Stomach (tissue), 9 donors: ENCODE measurements around the gene PLEKHG5. TPM values are rescaled to one million over a fixed set of nuclear protein-coding genes. Genes with fewer than 3 reads are reported as not detected.

ENCODE experiments used
- DNase-seq, 2 donors: peaks; one replicate each; pipeline versions ENCODE4 v3.0.0 to v3.0.0-alpha.2; 2013 to 2019
- H3K27ac ChIP-seq, 5 donors: fragments of 200-600 bp in 4 of 5; sonication (generic) in 4 of 5; one replicate each; pipeline ENCODE4 v1.5.1; 2013 to 2019; ENCODE audit warnings: mild to moderate bottlenecking in 1 of 5, moderate library complexity in 1 of 5
- H3K27me3 ChIP-seq, 3 donors: fragments of 200-600 bp; sonication (generic); one replicate each; pipeline ENCODE4 v1.5.1; 2017 to 2019; ENCODE audit warnings: mixed run types in 1 of 3
- H3K36me3 ChIP-seq, 4 donors: fragments of 200-600 bp; sonication (generic); 1 replicate in 3 of 4; 2 replicates in 1 of 4; pipeline ENCODE4 v1.5.1; 2016 to 2019
- H3K4me1 ChIP-seq, 4 donors: fragments of 200-600 bp; sonication (generic); one replicate each; pipeline ENCODE4 v1.5.1; 2016 to 2019
- H3K4me3 ChIP-seq, 4 donors: fragments of 200-600 bp; sonication (generic) in 3 of 4; one replicate each; pipeline ENCODE4 v1.5.1; 2016 to 2019; ENCODE audit warnings: mild to moderate bottlenecking in 1 of 4
- H3K9me3 ChIP-seq, 4 donors: fragments of 200-600 bp; sonication (generic); one replicate each; pipeline ENCODE4 v1.5.1; 2016 to 2019
- EP300 ChIP-seq: sonication (generic); formaldehyde crosslinking; IDR thresholded peaks from one replicate; pipeline ENCODE4 v1.6.1; 2017; ENCODE audit warnings: antibody characterized with exemption
- POLR2A ChIP-seq, 4 donors: fragments of 450-650 bp; IDR thresholded peaks; one replicate each; pipeline ENCODE4 v1.6.1; 2016; ENCODE audit warnings: antibody characterized with exemption in 4 of 4, control low read depth in 2 of 4, mild to moderate bottlenecking in 1 of 4, moderate library complexity in 1 of 4
- POLR2AphosphoS5 ChIP-seq, 3 donors: sonication (generic); formaldehyde crosslinking; IDR thresholded peaks; one replicate each; pipeline ENCODE4 v1.6.1; 2016; ENCODE audit warnings: antibody characterized with exemption in 3 of 3
- WGBS, 5 donors: extraction: QIAGEN DNeasy Blood & Tissue Kit in 3 of 5; methylation state at CpG; one replicate each; pipeline versions ENCODE4 v1.1.5 to v1.1.7; 2013 to 2018; 5-methylcytosine and 5-hydroxymethylcytosine counted together
- intact Hi-C: fragments of 100-400 bp; cut with DNase I; formaldehyde crosslinking; loops from one replicate; pipeline ENCODE4 v1.15.1; 2023; ENCODE audit warnings: low total_unique reads
- polyA plus RNA-seq, 3 donors: library from polyadenylated mRNA; stranded (reverse); fragments of 200-250 nt; gene quantifications; one replicate each; pipeline ENCODE4 v1.2.3, GENCODE V29; 2013
- total RNA-seq, 5 donors: library from RNA; depleted of rRNA; stranded (reverse); fragments of >200 nt; gene quantifications; one replicate each; pipeline versions ENCODE4 v1.1.0 to v1.2.3, GENCODE V29; 2014 to 2016
- TF ChIP-seq, protein P1 (sequence below), 7 experiments: fragments of 450-650 bp in 4 of 7; fragments of 200-600 bp in 3 of 7; sonication (generic) in 3 of 7; IDR thresholded peaks; one replicate each; pipeline ENCODE4 v1.5.1; 2016 to 2019; ENCODE audit warnings: antibody characterized with exemption in 7 of 7, control low read depth in 2 of 7, mild to moderate bottlenecking in 1 of 7
- donor health status: healthy with polysubstance abuse.
- donor health status: Bipolar disorder and iron deficiency.
- donor health status: healthy.

The PLEKHG5 gene
- total and polyA plus RNA-seq, 8 donors = 1.4 to 58.8 (median 7.4) TPM

- WGBS, 5 donors = 1 to 11% (median 5%) methylated on average over 15 to 24 of the region's 24 CpGs
- TF ChIP-seq POLR2A (IDR thresholded peaks at IDR 0.05) (no peak), EP300 (no peak), POLR2AphosphoS5 (IDR thresholded peaks at IDR 0.05) (peak in 1 of 3 donors; percentile 22)
- TF ChIP-seq, protein P1, sequence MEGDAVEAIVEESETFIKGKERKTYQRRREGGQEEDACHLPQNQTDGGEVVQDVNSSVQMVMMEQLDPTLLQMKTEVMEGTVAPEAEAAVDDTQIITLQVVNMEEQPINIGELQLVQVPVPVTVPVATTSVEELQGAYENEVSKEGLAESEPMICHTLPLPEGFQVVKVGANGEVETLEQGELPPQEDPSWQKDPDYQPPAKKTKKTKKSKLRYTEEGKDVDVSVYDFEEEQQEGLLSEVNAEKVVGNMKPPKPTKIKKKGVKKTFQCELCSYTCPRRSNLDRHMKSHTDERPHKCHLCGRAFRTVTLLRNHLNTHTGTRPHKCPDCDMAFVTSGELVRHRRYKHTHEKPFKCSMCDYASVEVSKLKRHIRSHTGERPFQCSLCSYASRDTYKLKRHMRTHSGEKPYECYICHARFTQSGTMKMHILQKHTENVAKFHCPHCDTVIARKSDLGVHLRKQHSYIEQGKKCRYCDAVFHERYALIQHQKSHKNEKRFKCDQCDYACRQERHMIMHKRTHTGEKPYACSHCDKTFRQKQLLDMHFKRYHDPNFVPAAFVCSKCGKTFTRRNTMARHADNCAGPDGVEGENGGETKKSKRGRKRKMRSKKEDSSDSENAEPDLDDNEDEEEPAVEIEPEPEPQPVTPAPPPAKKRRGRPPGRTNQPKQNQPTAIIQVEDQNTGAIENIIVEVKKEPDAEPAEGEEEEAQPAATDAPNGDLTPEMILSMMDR (IDR thresholded peaks at IDR 0.05) = peak in 5 of 7 experiments; percentile 42 to 74 (median 57)
- Histone ChIP-seq H3K36me3 (no peaks in the 10 kb centered on the region), H3K27ac (no peak overlapping the region), H3K9me3 (no peaks in the 10 kb centered on the region), H3K27me3 (peaks cover 34 to 100% (median 94%) of the 10 kb centered on the region in 3 donors), H3K4me1 (peaks cover 53 to 79% (median 74%) of the 10 kb centered on the region in 4 donors), H3K4me3 (peak overlapping the region in 2 of 4 donors; percentile 4 to 31)
- intact Hi-C loops = no loop called here
- peak; percentile 83 to 84 for DNase-seq
Observed at GRCh38 chr1:6423321-6423999, 68.0 kb downstream of the PLEKHG5 start.

DNA sequence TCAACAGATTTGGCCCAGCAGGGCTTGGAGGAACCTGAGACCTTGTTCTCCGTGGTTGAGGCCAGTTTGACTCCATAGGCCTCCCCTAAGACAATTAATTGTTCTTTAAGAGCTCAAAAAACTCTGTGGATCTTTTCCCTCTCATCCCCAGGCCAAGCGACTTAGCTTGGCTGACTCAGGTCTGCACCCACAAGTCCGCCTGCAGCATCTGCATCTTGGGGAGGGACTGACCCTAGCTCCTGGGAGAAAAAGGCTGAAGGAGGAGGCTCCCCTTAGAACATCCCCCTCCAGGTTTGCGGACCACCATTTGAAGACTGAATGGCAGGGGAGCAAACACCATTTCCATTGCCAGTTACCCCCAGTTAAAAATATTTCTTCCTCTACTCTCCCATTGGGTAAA is 70.2 kb downstream of the PLEKHG5 start:
- intact Hi-C loops = no loop called here
- DNase-seq = no peak
- peaks cover 36 to 100% (median 97%) of the 10 kb centered on the region in 3 donors for H3K27me3 ChIP-seq

GRCh38 chr1:6420454-6421042 is 70.9 kb downstream of the PLEKHG5 start:
- TF ChIP-seq, protein P1 (IDR thresholded peaks at IDR 0.05) = no peak
- TF ChIP-seq POLR2A (IDR thresholded peaks at IDR 0.05) = no peak
- TF ChIP-seq POLR2AphosphoS5 (IDR thresholded peaks at IDR 0.05) = no peak
- no peak for TF ChIP-seq EP300
- Histone ChIP-seq H3K4me3 (peak overlapping the region; percentile 39 to 56 (median 43)), H3K36me3 (no peaks in the 10 kb centered on the region), H3K27me3 (peaks cover 37 to 100% (median 97%) of the 10 kb centered on the region in 3 donors), H3K4me1 (peaks cover 48 to 60% (median 57%) of the 10 kb centered on the region in 4 donors), H3K9me3 (no peaks in the 10 kb centered on the region), H3K27ac (no peak overlapping the region)
- intact Hi-C loops = no loop called here
- WGBS, 5 donors = 5 to 14% (median 8%) methylated on average over 14 to 44 of the region's 44 CpGs
- DNase-seq = peak in 1 of 2 donors; percentile 68

More for the DNA sequence above, 70.2 kb downstream of the PLEKHG5 start:
- peaks cover 48 to 64% (median 61%) of the 10 kb centered on the region in 4 donors for H3K4me1 ChIP-seq
- 58 to 78% (median 69%) methylated on average over 4 of the region's 4 CpGs for WGBS, 5 donors
- H3K36me3 ChIP-seq = no peaks in the 10 kb centered on the region
- H3K9me3 ChIP-seq = no peaks in the 10 kb centered on the region
- H3K27ac ChIP-seq = no peak overlapping the region
- no peak overlapping the region for H3K4me3 ChIP-seq
- TF ChIP-seq POLR2AphosphoS5 (IDR thresholded peaks at IDR 0.05) = no peak
- TF ChIP-seq, protein P1 (IDR thresholded peaks at IDR 0.05) = no peak
- no peak for TF ChIP-seq POLR2A (IDR thresholded peaks at IDR 0.05)
- no peak for TF ChIP-seq EP300

DNA sequence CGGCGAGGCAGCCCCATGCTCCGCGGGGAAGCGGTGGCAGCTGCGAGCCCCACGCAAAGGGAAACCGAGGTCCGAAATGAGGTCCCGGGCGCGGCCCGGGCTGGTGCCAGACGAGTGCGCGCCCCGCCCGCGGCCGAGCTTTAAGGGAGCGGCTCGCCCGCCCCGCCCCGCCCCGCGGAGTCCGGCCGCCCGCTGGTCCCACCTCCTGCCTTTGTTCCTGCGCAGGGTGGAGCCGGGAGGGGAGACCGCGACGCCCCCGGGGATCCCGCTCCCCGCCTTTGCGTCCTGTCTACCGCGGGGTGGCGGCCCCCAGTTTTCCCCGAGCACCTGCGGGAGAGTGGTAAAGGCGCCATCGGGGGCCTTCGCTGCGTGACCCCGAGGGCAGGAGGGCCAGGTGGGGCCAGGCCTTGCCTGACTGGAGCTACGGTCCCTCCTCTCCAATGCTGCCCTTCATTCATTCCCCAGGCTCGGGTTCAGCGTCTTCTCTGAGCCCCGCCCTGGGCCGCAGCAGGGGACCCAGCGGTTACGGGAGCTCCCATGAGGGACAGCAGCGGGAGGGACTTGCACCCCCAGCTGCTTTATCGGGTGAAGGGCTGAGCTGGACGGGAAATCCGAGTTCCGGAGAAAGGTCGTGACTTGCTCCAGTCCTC is 71.5 kb downstream of the PLEKHG5 start, which contains the start of gene HES2:
Gene HES2, minus strand, starts transcription at position 116 of the 650 bp plus-strand sequence. Its CDS starts 99 bp downstream, at position 17.
- Histone ChIP-seq H3K4me1 (peaks cover 45 to 54% (median 50%) of the 10 kb centered on the region in 4 donors), H3K4me3 (peak within 1 kb of the TSS; percentile 39 to 56 (median 43)), H3K9me3 (no peaks in the 10 kb centered on the region), H3K27me3 (peaks cover 39 to 100% (median 97%) of the 10 kb centered on the region in 3 donors), H3K27ac (no peak within 1 kb of the TSS), H3K36me3 (no peaks in the 10 kb centered on the region)
- 0 to 3% (median 0%) methylated on average over 14 to 62 of the region's 62 CpGs for WGBS, 5 donors
- TF ChIP-seq, protein P1 (IDR thresholded peaks at IDR 0.05) = no peak
- no peak for TF ChIP-seq POLR2A (IDR thresholded peaks at IDR 0.05)
- no peak for TF ChIP-seq POLR2AphosphoS5 (IDR thresholded peaks at IDR 0.05)
- no peak for TF ChIP-seq EP300
- peak; percentile 50 to 70 for DNase-seq
- intact Hi-C loops = no loop called here
